HG02759 (cell line): ENCODE data around the gene NLRP7.
"Not testable (repeated sequence)": the region's sequence is repeated elsewhere in the genome, so short reads cannot be mapped to it uniquely, and the experiment has no call there.

Experiments used
- ATAC-seq: cut with Tn5 transposase; IDR thresholded peaks from one replicate; pipeline ENCODE4 v1.9.1; 2021; ENCODE audit warnings: mild to moderate bottlenecking, moderate library complexity; ENCODE audit not compliant: unreplicated experiment

NLRP7 gene

DNA sequence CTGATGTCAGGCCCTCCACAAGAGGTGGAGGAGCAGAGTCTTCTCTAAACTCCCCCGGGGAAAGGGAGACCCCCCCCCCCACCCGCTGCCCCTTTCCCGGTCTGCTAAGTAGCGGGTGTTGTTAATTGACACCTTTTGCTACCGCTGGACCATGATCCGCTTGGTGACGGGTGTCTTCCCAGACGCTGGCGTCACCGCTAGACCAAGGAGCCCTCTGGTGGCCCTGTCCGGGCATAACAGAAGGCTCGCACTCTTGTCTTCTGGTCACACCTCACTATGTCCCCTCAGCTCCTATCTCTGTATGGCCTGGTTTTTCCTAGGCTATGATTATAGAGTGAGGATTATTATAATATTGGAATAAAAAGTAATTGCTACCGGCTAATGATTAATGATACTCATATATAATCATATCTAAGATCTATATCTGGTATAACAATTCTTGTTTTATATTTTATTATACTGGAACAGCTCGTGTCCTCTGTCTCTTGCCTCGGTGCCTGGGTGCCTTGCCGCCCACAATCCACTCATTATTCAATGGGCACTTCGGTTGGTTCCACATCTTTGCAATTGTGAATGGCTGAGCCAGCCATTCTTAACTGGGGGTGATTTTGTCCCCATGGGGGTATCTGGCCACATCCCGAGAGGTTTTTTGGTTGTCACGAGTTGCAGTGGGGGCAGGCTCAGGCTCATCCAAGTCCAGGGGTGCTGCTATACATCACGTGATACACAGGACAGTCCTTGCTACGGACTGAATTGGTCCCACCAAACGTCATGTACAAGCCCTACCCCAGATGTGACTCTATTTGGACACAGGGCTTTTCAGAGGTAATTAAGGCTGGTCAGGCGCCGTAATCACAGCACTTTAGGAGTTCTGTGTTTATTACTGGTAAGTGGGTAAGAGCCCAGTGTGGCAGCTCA lies 27.4 kb downstream of the NLRP7 start:
- ATAC-seq: not testable (repeated sequence)

DNA sequence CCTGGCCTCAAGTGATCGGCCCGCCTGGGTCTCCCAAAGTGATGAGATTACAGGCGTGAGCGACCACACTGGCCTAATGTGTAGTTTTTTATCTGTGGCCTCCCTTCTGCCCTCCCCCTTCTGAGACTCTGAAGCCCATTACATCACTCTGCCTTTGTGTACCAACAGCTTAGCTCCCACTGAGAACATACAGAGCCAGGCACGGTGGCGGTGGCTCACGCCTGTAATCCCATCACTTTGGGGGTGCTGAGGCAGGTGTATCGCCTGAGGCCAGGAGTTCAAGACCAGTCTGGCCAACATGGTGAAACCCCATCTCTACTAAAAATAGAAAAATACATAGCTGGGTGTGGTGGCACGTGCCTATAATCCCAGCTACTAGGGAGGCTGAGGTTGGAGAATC lies 28.8 kb downstream of the NLRP7 start:
- ATAC-seq: no peak

DNA sequence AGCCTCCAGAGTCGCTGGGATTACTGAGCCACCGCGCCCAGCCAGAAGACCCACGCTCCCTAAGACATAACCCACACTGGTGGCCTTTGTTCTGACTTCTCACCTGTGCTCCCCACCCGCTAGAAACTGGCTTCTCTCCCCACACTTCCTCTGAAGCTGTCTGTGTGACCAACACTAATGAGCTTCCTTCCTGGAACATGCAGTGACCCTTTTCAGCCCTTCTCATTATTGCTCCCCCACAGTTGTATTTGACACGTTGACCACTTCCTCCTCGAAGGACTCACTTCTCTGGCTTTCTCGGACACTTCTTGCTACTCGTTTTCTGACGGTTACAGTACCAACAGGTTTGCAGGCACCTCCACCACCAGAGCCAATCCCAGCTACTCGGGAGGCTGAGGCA lies 30.5 kb downstream of the NLRP7 start:
- ATAC-seq: no peak

DNA sequence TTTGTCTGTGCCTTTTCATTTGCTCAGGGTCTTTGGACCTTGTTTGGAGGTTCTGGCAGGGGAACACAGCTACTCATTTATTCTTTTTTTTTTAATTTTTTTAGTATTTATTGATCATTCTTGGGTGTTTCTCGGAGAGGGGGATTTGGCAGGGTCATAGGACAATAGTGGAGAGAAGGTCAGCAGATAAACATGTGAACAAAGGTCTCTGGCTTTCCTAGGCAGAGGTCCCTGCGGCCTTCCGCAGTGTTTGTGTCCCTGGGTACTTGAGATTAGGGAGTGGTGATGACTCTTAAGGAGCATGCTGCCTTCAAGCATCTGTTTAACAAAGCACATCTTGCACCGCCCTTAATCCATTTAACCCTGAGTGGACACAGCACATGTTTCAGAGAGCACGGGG lies 39.4 kb downstream of the NLRP7 start:
- ATAC-seq: not testable (repeated sequence)

DNA sequence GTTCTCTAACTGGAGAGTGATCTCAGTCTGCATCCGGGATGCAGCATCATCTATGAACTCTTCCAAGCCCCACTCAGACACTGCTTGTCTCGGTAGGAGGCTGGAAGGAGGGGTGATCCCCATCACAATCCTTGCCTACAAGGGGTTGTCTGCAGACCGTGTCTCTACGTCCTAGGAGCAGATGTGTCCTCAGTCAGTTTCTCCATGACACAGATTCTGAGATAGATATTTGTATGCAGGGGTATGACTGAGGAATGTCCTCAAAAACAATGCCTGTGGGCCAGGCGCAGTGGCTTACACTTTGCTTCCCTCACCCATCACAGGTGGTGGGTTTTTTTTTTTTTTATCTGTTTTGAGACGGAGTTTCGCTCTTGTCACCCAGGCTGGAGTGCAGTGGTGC lies 40.5 kb downstream of the NLRP7 start:
- ATAC-seq: no peak

DNA sequence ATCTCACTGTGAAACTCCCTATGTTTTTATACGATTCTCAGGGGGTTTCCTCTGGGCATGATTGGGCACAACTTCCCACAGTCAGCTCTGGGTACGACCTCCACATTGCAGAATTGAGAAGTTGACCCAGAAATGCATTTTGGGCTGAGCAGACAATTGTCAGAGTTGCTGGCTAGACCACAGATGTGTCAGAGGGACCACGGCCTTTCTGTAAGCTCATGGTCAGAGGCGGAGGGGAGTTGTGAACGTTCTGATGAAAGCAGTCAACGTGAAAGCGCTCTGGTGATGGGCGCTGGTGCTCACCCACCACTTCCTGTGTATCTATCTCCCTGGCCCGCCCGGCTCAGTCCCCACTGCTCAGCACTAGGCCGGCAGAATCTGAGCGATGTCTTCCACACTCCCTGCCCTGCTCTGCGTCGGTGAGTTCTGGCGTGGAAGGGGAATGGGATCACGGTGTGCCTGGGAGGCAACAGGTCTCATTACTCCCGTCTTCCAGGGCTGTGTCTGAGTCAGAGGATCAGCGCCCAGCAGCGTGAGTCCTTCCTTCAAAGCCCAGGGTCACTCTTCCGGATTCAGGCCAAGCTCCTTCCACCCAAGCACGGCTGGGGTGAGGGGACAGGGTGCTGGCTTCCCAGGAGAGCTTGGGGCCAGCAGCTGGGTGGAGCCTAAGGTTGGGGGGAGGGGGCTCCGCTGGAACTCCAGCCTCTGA lies 41.4 kb downstream of the NLRP7 start, which contains the start of gene NCR1:
NCR1 (plus strand) TSS at position 346 of the 709 bp plus-strand sequence; CDS start at position 386, 40 bp downstream.
- ATAC-seq: no peak

DNA sequence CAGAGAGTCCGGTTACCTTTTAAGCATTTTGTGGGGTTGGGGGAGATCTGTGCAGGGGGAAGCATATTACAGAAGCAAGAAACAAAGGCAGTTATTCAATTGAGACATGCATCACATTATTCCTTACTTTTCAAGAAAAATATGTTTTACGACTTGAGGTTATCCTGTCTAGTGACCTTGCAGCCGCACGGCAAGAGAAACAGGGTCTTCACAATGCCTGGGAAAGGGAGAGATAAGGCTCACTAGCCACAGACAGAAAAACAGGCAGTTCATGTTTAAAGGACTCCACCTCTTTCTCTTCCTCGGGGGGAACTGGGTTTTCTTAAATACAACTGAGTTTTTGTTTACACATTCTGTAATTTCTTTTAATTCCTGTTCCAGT lies 41.9 kb downstream of the NLRP7 start:
- ATAC-seq: no peak

DNA sequence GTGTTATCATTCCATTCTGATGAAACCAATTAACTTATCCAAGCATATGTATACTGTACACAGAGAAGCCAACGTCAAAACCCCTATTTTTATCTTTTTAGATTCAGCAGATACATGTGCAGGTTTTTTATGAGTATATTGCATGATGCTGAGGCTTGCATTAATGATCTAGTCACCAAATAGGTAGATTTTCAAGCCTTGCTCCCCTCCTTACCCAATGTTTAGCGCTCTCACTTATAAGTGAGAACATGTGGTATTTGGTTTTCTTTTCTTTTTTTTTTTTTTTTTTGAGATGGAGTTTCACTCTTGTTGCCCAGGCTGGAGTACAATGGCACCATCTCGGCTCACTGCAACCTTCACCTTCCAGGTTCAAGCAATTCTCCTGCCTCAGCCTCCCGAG lies 43.1 kb downstream of the NLRP7 start:
- ATAC-seq: not testable (repeated sequence)

DNA sequence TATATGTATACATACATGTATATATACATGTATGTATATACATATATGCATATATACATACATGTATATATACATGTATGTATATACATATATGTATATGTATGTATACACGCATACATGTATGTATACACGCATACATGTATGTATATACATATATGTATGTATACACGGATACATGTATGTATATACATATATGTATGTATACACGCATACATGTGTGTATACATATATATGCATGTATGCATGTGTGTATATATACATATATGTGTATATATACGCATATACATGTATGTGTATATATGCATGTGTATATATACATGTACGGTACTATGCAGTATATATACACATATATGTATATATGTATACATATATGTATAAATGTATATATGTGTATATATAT lies 44.0 kb downstream of the NLRP7 start:
- ATAC-seq: no peak

DNA sequence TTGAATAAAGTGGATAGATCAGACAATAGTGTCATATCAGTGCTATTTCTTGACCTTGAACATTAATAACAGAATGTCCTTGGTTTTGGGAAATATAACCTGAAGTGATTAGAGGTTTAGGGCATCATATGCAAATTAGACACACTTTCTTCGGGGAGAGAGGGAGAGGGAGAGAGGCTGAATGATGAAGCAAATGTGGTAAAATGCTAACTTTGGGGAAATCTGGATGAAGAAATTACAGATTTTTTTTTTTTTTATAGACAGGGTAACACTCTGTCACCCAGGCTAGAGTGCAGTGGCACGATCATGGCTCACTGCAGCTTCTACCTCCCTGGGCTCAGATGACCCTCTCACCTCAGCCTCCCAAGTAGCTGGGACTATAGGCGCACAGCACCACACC lies 45.3 kb downstream of the NLRP7 start:
- no peak for ATAC-seq

DNA sequence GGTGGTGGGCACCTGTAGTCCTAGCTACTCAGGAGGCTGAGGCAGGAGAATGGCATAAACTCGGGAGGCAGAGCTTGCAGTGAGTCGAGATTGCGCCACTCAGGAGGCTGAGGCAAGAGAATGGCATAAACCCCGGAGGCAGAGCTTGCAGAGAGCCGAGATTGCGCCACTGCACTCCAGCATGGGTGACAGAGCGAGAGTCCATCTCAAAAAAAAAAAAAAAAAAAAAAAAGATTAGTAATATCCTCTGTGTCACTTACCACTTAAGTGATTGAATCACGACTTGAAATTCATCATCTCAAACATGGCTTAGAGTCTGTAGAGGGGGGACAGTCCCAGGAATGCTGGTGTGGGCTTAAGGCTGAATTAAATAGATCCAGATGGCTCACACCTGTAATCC lies 46.2 kb downstream of the NLRP7 start:
- not testable (repeated sequence) for ATAC-seq

DNA sequence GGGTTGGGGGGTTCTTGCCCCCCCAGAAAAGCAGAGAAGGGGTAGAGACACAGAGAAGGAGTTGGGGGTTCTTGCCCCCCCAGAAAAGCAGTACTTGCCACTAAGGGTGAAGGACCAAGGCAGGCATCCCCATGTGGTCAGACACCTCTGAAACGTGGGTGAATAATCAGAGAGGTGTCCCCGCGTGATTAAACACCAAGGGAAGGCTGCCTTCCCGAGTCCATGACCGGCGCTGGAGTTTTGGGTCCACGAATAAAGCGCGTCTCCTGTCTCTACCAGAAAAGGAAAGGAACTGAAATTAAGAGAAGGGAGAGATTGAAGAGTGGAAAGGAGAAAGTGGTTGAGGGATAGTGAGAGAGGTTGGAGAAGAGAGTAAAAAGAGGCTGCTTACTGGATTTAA lies 47.7 kb downstream of the NLRP7 start:
- not testable (repeated sequence) for ATAC-seq

DNA sequence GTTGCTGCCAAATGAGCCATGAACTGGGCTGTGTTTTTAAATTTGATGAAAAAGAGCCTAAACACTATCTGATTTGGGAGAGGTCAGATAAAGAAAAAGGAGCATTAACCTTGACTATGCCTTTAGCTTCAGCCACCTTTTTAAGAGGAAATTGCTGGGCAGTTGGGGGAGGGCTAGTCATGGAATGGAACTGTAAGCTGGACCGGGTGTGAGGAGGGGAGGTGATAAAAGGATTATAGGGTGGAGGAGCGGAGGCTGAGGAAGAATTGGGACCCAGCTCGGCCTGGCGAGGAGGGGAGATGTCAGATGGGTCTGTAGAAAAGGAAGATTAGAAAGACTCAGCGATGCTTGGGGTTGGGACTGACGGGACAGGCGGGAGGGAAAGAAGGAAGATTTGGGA lies 48.6 kb downstream of the NLRP7 start:
- not testable (repeated sequence) for ATAC-seq

DNA sequence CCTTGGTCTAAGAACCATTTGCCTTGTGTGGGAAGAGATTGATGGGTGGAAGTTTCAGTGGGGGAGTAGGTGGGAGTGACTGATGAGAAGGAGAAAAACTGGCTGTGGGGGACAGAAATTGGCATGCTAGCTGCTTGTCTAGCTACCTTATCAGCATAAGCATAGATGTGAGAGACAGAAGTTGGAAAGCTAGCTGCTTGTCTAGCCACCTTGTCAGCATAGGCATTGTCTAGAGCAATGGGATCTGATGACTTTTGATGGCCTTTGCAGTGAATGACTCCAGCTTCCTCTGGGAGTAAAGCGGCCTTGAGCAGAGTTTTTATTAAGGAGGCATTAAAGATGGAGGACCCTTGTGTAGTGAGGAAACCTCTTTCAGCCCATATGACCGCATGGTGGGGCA lies 51.3 kb downstream of the NLRP7 start:
- ATAC-seq: no peak

DNA sequence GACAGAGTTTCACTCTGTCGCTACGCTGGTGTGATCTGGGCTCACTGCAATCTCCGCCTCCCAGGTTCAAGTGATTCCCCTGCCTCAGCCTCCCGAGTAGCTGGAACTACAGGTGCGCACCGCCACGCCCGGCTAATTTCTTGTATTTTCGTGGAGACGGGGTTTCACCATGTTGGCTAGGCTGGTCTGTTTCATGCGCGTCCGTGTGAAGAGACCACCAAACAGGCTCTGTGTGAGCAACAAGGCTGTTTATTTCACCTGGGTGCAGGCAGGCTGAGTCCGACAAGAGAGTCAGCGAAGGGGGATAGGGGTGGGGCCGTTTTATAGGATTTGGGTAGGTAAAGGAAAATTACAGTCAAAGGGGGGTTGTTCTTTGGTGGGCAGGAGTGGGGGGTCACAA lies 53.2 kb downstream of the NLRP7 start:
- ATAC-seq: not testable (repeated sequence)

DNA sequence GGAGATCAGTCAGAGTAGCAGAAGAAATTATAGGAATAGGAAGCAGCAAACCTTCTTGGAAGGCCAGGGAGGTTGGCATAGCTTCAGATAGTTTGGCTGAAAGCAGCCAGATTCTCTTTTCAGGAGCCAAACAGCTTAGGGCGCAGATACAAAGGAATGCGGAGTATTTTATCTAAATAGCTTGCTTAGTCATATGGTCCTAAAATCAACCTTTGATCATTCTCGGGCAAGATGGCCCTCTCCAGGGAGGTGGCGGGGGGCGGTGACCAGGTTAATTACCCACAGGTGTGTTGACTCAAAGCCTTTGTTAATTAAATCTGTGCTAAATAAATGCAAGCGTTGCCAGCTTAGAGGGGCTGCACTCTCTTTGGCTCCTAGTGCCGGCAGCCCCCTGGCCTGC lies 53.9 kb downstream of the NLRP7 start:
- ATAC-seq: no peak

DNA sequence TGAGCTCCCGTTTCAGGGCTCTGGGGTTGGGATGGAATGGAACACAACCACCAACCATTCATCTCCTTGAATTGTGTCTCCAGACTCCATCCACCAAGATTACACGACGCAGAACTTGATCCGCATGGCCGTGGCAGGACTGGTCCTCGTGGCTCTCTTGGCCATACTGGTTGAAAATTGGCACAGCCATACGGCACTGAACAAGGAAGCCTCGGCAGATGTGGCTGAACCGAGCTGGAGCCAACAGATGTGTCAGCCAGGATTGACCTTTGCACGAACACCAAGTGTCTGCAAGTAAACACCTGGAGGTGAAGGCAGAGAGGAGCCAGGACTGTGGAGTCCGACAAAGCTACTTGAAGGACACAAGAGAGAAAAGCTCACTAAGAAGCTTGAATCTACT lies 57.8 kb downstream of the NLRP7 start:
- no peak for ATAC-seq

DNA sequence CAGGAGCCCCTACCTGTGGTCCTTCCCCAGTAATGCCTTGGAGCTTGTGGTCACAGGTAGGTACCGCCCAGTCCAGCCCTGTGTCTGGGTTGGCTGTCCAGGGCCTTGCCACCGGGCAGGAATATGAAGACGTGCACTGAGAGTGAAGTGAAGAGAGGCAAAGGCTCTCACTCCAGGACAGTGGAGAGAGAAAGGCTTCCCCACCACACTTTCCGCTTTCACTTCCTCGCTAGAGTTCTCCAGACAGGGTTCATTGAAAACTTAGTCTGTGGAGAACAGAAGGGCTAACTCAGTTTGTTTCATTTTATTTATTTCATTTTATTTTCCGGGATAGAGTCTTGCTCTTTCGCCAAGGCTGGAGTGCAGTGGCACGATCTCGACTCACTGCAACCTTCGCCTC lies 59.1 kb downstream of the NLRP7 start:
- no peak for ATAC-seq

DNA sequence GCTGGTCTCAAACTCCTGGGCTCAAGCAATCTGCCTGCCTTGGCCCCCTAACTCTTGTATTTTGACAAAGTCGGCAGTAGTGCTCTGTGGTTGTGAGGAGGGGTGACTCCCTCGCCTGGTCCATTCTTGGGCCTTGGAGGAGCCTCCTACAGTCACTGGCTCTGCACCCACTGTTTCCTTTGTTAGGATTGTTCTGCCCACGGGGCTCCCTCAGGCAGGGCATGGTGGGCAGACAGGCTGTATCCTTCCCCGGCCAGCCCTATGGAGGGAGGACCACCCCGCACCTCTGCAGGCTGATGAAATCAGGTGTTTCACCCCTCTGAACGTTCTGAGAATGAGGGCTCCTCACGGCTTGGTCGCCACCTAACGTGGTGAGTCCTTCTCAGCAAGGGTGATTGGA lies 64.1 kb downstream of the NLRP7 start:
- no peak for ATAC-seq

DNA sequence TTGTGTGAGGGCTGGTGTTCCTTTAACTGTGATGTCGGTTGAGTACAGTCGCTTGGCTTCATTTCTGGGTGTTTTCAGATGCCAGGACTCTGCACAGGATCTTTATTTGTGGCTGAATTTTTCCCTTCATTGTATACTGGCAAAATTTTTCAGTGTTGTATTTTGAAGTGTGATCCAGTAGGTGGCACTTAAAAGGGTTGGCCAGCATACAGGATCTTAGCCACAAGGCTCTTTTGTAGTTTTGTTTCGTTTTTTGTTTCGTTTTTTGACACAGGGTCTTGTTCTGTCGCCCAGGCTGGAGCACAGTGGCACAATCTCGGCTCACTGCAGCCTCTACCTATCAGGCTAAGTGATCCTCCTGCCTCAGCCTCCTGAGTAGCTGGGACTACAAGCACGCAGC lies 64.6 kb downstream of the NLRP7 start:
- ATAC-seq: no peak

DNA sequence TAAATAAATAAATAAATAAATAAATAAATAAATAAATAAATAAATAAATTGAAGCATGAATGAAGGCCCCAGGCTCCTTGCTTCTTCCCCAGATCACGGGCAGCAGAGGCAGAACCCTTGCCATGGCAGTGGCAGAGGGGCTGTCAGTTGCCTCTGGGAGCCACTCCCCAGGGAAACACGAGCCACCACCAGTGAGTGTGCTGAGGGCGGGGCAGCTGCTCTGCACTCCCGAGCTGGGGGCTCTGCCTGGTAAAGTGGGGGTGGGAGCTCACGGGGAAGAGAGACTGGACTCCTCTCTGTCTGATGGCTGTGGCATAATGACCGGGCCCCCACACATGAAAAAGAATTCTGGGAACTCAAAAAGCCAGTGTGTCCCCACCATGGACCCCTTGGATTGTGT lies 65.4 kb downstream of the NLRP7 start:
- no peak for ATAC-seq

DNA sequence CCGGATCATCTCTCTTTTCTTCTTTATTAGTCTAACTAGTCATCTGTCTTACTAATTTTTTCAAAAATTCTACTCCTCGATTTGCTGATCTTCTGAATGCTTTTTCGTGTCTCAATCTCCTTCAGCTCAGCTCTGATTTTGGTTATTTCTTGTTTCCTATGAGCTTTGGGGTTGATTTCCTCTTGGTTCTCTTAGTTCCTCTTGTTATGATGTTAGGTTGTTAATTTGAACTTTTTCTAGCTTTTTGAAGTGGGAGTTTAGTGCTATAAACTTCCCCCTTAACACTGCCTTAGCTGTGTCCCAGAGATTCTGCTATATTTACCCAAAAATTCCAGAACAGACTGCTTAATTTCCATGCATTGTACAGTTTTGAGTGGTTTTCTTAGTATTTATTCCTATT lies 69.9 kb downstream of the NLRP7 start:
- no peak for ATAC-seq
